AG04449 (cell line): ENCODE measurements around the gene AXIN1.
"Not testable (repeated sequence)": the region's sequence is repeated elsewhere in the genome, so short reads cannot be mapped to it uniquely, and the experiment has no call there.

ENCODE experiments used
- CTCF ChIA-PET: fragments of 350-600 bp; formaldehyde crosslinking; extraction: SDS; loops from one replicate; lab custom pipeline; 2021; ENCODE audit warnings: antibody characterized with exemption; lab: Yijun Ruan, JAX
- POLR2A ChIA-PET: fragments of 400-600, 350-600 bp; formaldehyde crosslinking; extraction: SDS; loops from one replicate; lab custom pipeline; 2020; ENCODE audit warnings: antibody characterized with exemption, inconsistent platforms; lab: Yijun Ruan, JAX
- DNase-seq: peaks from one replicate; pipeline ENCODE4 v3.0.0-alpha.2; 2010; ENCODE audit warnings: low read depth, low spot score
- H3K4me3 ChIP-seq: 2 replicates; pipeline ENCODE4 v1.5.1; 2011; ENCODE audit warnings: low read depth, mild to moderate bottlenecking, control low read depth, low read length
- TF ChIP-seq, protein P1 (sequence below): IDR thresholded peaks from one replicate; pipeline ENCODE4 v1.5.1; 2011; ENCODE audit warnings: mild to moderate bottlenecking, moderate library complexity, low read length, control low read depth, inconsistent platforms; ENCODE audit not compliant: insufficient read depth; ENCODE audit errors: missing control alignments

The AXIN1 gene

GRCh38 chr16:273547-274421 lies 78.7 kb downstream of the AXIN1 start:
- no peak for DNase-seq
- TF ChIP-seq, protein P1, sequence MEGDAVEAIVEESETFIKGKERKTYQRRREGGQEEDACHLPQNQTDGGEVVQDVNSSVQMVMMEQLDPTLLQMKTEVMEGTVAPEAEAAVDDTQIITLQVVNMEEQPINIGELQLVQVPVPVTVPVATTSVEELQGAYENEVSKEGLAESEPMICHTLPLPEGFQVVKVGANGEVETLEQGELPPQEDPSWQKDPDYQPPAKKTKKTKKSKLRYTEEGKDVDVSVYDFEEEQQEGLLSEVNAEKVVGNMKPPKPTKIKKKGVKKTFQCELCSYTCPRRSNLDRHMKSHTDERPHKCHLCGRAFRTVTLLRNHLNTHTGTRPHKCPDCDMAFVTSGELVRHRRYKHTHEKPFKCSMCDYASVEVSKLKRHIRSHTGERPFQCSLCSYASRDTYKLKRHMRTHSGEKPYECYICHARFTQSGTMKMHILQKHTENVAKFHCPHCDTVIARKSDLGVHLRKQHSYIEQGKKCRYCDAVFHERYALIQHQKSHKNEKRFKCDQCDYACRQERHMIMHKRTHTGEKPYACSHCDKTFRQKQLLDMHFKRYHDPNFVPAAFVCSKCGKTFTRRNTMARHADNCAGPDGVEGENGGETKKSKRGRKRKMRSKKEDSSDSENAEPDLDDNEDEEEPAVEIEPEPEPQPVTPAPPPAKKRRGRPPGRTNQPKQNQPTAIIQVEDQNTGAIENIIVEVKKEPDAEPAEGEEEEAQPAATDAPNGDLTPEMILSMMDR, result no peak
- no peak overlapping the region for H3K4me3 ChIP-seq
- ChIA-PET CTCF (no interaction called here), POLR2A (no interaction called here)

GRCh38 chr16:272633-273546 lies 79.6 kb downstream of the AXIN1 start:
- no peak overlapping the region for H3K4me3 ChIP-seq
- no peak for DNase-seq
- TF ChIP-seq, protein P1, result no peak
- CTCF ChIA-PET, result no interaction called here
- POLR2A ChIA-PET, result no interaction called here

GRCh38 chr16:270381-271255 lies 81.9 kb downstream of the AXIN1 start:
- no peak for DNase-seq
- no peak overlapping the region for H3K4me3 ChIP-seq
- CTCF ChIA-PET, result no interaction called here
- POLR2A ChIA-PET, result no interaction called here
- TF ChIP-seq, protein P1, result no peak

DNA sequence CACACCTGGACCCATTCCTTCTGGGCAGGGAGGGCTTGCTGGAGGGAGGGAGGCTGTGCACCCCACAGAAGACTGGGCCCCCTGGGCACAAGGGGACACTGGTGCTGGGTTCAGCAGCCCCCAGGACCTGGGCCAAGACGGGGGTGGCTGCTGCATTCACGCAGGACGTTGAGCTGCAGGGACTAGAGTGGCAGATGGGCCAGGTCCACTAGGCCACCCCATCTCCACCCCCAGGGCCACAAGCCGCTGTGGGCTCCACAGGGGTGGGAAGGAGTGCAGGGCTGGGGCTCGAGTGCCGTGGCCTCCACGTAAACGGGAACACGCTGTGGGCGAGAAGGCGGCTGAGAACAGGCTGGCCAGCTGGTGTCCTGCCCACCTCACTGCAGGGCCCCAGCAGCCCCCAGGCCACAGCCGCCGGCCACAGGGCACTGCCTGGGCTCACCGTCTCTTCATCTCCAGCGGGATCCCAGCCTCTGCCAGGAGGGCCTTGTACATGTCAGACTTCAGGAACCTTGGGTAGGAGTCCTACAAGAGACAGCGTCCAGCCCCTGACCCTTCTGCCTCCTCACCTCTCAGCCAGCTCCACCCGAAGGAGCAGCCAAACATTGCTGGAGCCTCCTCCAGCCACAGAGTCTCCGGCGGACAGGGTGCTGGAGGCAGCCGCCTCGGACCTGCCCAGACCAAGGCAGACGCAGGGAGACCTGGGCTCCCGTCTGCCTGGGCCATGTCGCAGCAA lies 83.3 kb downstream of the AXIN1 start:
- DNase-seq, result no peak
- ChIA-PET CTCF (no interaction called here), POLR2A (no interaction called here)
- H3K4me3 ChIP-seq, result no peak overlapping the region
- TF ChIP-seq, protein P1, result no peak

GRCh38 chr16:268141-269053 lies 84.1 kb downstream of the AXIN1 start:
- POLR2A ChIA-PET, result no interaction called here
- no peak overlapping the region for H3K4me3 ChIP-seq
- CTCF ChIA-PET, result no interaction called here
- TF ChIP-seq, protein P1, result no peak
- DNase-seq, result no peak

GRCh38 chr16:267562-267961 lies 85.0 kb downstream of the AXIN1 start:
- DNase-seq, H3K4me3 ChIP-seq, POLR2A ChIA-PET, CTCF ChIA-PET: not testable (repeated sequence)
